Heart left ventricle (tissue), 16 donors: ENCODE results near the gene CLTB. TPM values are rescaled to one million over a fixed set of nuclear protein-coding genes. Genes with fewer than 3 reads are reported as not detected.

ENCODE experiments used
- ATAC-seq, 4 donors: fragments of 200-7000 bp; cut with Tn5 transposase; one replicate each; pipeline ENCODE4 v1.9.1; 2020 to 2022; ENCODE audit warnings: moderate library complexity in 4 of 4, mild to moderate bottlenecking in 3 of 4, moderate number of reproducible peaks in 1 of 4
- DNase-seq, 5 donors: peaks; one replicate each; pipeline ENCODE4 v3.0.0-alpha.2; 2020
- H3K27ac ChIP-seq, 12 donors: fragments of 200-600 bp; sonication (generic) in 4 of 12; one replicate each; pipeline versions ENCODE4 v1.5.0 to v1.8.0; 2016 to 2022; ENCODE audit warnings: mild to moderate bottlenecking in 2 of 12
- H3K27me3 ChIP-seq, 9 donors: fragments of 200-600 bp; sonication (generic) in 2 of 9; one replicate each; pipeline versions ENCODE4 v1.5.1 to v1.8.0; 2016 to 2022; ENCODE audit warnings: mild to moderate bottlenecking in 3 of 9
- H3K36me3 ChIP-seq, 9 donors: fragments of 200-600 bp; sonication (generic) in 2 of 9; one replicate each; pipeline versions ENCODE4 v1.5.0 to v1.8.0; 2018 to 2022; ENCODE audit warnings: mild to moderate bottlenecking in 2 of 9
- H3K4me1 ChIP-seq, 12 donors: fragments of 200-600 bp; sonication (generic) in 4 of 12; one replicate each; pipeline versions ENCODE4 v1.5.0 to v1.8.0; 2016 to 2022; ENCODE audit warnings: mild to moderate bottlenecking in 3 of 12
- H3K4me3 ChIP-seq, 12 donors: fragments of 200-600 bp; sonication (generic) in 4 of 12; one replicate each; pipeline versions ENCODE4 v1.5.0 to v1.8.0; 2017 to 2022; ENCODE audit warnings: mild to moderate bottlenecking in 9 of 12, moderate library complexity in 4 of 12
- H3K9me3 ChIP-seq, 12 donors: fragments of 200-600 bp; sonication (generic) in 4 of 12; one replicate each; pipeline versions ENCODE4 v1.5.0 to v1.8.0; 2016 to 2022; ENCODE audit warnings: mild to moderate bottlenecking in 1 of 12
- CTCF ChIP-seq, 12 donors: fragments of 200-600 bp; sonication (generic) in 4 of 12; IDR thresholded peaks; one replicate each; pipeline versions ENCODE4 v1.5.0 to v1.8.0; 2018 to 2022; ENCODE audit warnings: antibody characterized with exemption in 12 of 12, mild to moderate bottlenecking in 5 of 12
- POLR2A ChIP-seq, 2 donors: fragments of 450-650 bp; IDR thresholded peaks; one replicate each; pipeline ENCODE4 v1.6.1; 2017; ENCODE audit warnings: antibody characterized with exemption in 2 of 2, mild to moderate bottlenecking in 2 of 2, moderate library complexity in 2 of 2
- WGBS, 4 donors: extraction: QIAGEN DNeasy Blood & Tissue Kit in 2 of 4; methylation state at CpG; one replicate each; pipeline versions ENCODE4 v1.1.5 to v1.1.7; 2013 to 2018; 5-methylcytosine and 5-hydroxymethylcytosine counted together
- intact Hi-C, 10 donors: fragments of 100-400 bp; cut with DNase I; formaldehyde crosslinking; loops; one replicate each; pipeline versions ENCODE4 v1.11.1 to v1.14.2; 2022
- polyA plus RNA-seq, 2 donors: library from polyadenylated mRNA; stranded (reverse); fragments of 200-250 nt; gene quantifications; one replicate each; pipeline ENCODE4 v1.2.3, GENCODE V29; 2013
- total RNA-seq, 9 donors: library from RNA; depleted of rRNA in 2 of 9; stranded (reverse); fragments of >200 nt in 2 of 9; fragmentation: NEBNext Ultra II Directional in 3 of 9; extraction: Animal tissue kit (Norgen Biotek cat#: 25700) in 3 of 9; gene quantifications; one replicate each; pipeline versions ENCODE4 v1.1.0 to v1.2.4, GENCODE V29; 2016 to 2023
- donor health status: ischemic (EF 13 %, LVEDD 7.1; RV severe dilation, severe dysfunction).
- donor health status: healthy with polysubstance abuse.
- donor health status: DM: no; HTN: yes; CAD: no.
- donor health status: DM: no; HTN: no; CAD: no.
- donor health status: ischemic (EF 25% LVEDD 6.9; RV normal size, moderate dysfunction).
- donor health status: ischemic (EF 25% LVEDD 5.7; RV mildly dilated, moderate dysfunction).
- donor health status: healthy.
- donor health status: DM: yes; HTN: yes; CAD: no.
- donor health status: ischemic (EF 35%, LVEDD 5.7; RV mildly dilated, moderate dysfunction).
- donor health status: nonischemic (EF 11% LVEDD 7.7; RV severe dilation, severe dysfunction).
- donor health status: DM: yes; HTN: yes; CAD: no.
- donor health status: PGD.
- donor health status: ischemic (EF 29% LVEDD 5.4; RV normal size, mild dysfunction).
- donor health status: nonischemic (EF 23%, LVEDD 6.1; RV moderate dilation, normal function).

CLTB gene
- total and polyA plus RNA-seq, 11 donors, result 185 to 464 (median 300) TPM

- no peaks in the 10 kb centered on the region for H3K9me3 ChIP-seq
- intact Hi-C loops, result loop anchor here in 1 of 10 donors (5.0 kb wide), 1 partner anchor 33 kb away; the partner anchor contains the start of gene KIAA1191
- no peak overlapping the region for H3K4me3 ChIP-seq
- H3K36me3 ChIP-seq, result peaks cover 2 to 72% (median 49%) of the 10 kb centered on the region in 9 donors
- DNase-seq, result peak in 4 of 5 donors; percentile 58 to 86 (median 71)
- TF ChIP-seq CTCF (IDR thresholded peaks at IDR 0.05) (no peak), POLR2A (IDR thresholded peaks at IDR 0.05) (no peak)
- peak overlapping the region in 11 of 12 donors; percentile 26 to 83 (median 76) for H3K27ac ChIP-seq
- H3K27me3 ChIP-seq, result no peaks in the 10 kb centered on the region
- peak; percentile 89 to 92 (median 91) for ATAC-seq
- 44 to 63% (median 58%) methylated on average over 11 of the region's 11 CpGs for WGBS, 4 donors
- H3K4me1 ChIP-seq, result peaks cover 0 to 24% (median 1%) of the 10 kb centered on the region in 12 donors
These were observed 21.3 kb downstream of the CLTB start for GRCh38 chr5:176394881-176395675.

- Histone ChIP-seq H3K4me3 (no peak overlapping the region), H3K27me3 (no peaks in the 10 kb centered on the region), H3K27ac (peak overlapping the region in 5 of 12 donors; percentile 76 to 82 (median 79)), H3K4me1 (peaks cover 0 to 33% (median 7%) of the 10 kb centered on the region in 12 donors), H3K36me3 (peaks cover 2 to 72% (median 47%) of the 10 kb centered on the region in 9 donors), H3K9me3 (no peaks in the 10 kb centered on the region)
- peak in 1 of 5 donors; percentile 10 for DNase-seq
- intact Hi-C loops, result no loop called here
- no peak for TF ChIP-seq CTCF (IDR thresholded peaks at IDR 0.05)
- TF ChIP-seq POLR2A (IDR thresholded peaks at IDR 0.05), result no peak
- WGBS, 4 donors, result 93 to 96% (median 94%) methylated on average over 9 of the region's 9 CpGs
- no peak for ATAC-seq
These were observed 22.2 kb downstream of the CLTB start for GRCh38 chr5:176394096-176394495.

- H3K36me3 ChIP-seq, result peaks cover 2 to 60% (median 38%) of the 10 kb centered on the region in 9 donors
- intact Hi-C loops, result no loop called here
- WGBS, 4 donors, result 84 to 93% (median 90%) methylated on average over 5 to 11 of the region's 11 CpGs
- H3K9me3 ChIP-seq, result no peaks in the 10 kb centered on the region
- H3K4me3 ChIP-seq, result no peak overlapping the region
- TF ChIP-seq POLR2A (IDR thresholded peaks at IDR 0.05) (no peak), CTCF (IDR thresholded peaks at IDR 0.05) (no peak)
- H3K4me1 ChIP-seq, result peaks cover 2 to 41% (median 12%) of the 10 kb centered on the region in 12 donors
- peak overlapping the region in 2 of 12 donors; percentile 4 to 42 for H3K27ac ChIP-seq
- no peaks in the 10 kb centered on the region for H3K27me3 ChIP-seq
- DNase-seq (peak in 1 of 5 donors; percentile 13), ATAC-seq (no peak)
These were observed 23.8 kb downstream of the CLTB start for GRCh38 chr5:176392526-176392925.

GRCh38 chr5:176391999-176392398 is 24.3 kb downstream of the CLTB start:
- DNase-seq (no peak), ATAC-seq (no peak)
- Histone ChIP-seq H3K27ac (peak overlapping the region in 2 of 12 donors; percentile 4 to 42), H3K4me3 (no peak overlapping the region), H3K36me3 (peaks cover 2 to 58% (median 36%) of the 10 kb centered on the region in 9 donors), H3K4me1 (peaks cover 3 to 46% (median 17%) of the 10 kb centered on the region in 12 donors), H3K27me3 (no peaks in the 10 kb centered on the region), H3K9me3 (no peaks in the 10 kb centered on the region)
- intact Hi-C loops, result no loop called here
- TF ChIP-seq POLR2A (IDR thresholded peaks at IDR 0.05) (no peak), CTCF (IDR thresholded peaks at IDR 0.05) (no peak)
- 88 to 93% (median 92%) methylated on average over 4 of the region's 4 CpGs for WGBS, 4 donors
